Stimulated activated effector memory CD8-positive, alpha-beta T cell treated with anti-CD3 and anti-CD28 coated beads, Interleukin-12 subunit alpha, Interleukin-12 subunit beta, amount 100 ng/mL, for 72 hours (primary cell): ENCODE measurements around the gene CDK5RAP2.
A peak's percentile ranks its signal among the peaks of the same experiment; 100 is the strongest.

ENCODE experiments used
- ATAC-seq: fragments of 150-1000 bp; cut with Tn5 transposase; 2 replicates; pipeline ENCODE4 v1.10.0; 2021
- DNase-seq, 2 donors: peaks; one replicate each; pipeline ENCODE4 v3.0.0; 2021 to 2022; ENCODE audit warnings: low spot score in 2 of 2
- H3K27ac Mint-ChIP-seq: one replicate; pipeline ENCODE4 v1.8.0; 2022; ENCODE audit warnings: mild to moderate bottlenecking, mixed read lengths
- H3K36me3 Mint-ChIP-seq: one replicate; pipeline ENCODE4 v1.8.0; 2022; ENCODE audit warnings: mild to moderate bottlenecking, mixed read lengths
- H3K4me1 Mint-ChIP-seq: one replicate; pipeline ENCODE4 v1.8.0; 2022; ENCODE audit warnings: mixed read lengths
- H3K4me3 Mint-ChIP-seq: one replicate; pipeline ENCODE4 v1.8.0; 2022; ENCODE audit warnings: mild to moderate bottlenecking, mixed read lengths
- H3K9me3 Mint-ChIP-seq: one replicate; pipeline ENCODE4 v1.8.0; 2022; ENCODE audit warnings: mixed read lengths

CDK5RAP2 gene

GRCh38 chr9:120392245-120392644, 187.7 kb downstream of the CDK5RAP2 start:
- Mint-ChIP-seq H3K36me3 (peaks cover 77% of the 10 kb centered on the region), H3K27ac (peak overlapping the region; percentile 57)

GRCh38 chr9:120391691-120392090, 188.3 kb downstream of the CDK5RAP2 start:
- no peak for ATAC-seq
- no peak for DNase-seq
- Mint-ChIP-seq H3K9me3 (no peaks in the 10 kb centered on the region), H3K4me1 (peaks cover 30% of the 10 kb centered on the region), H3K27ac (no peak overlapping the region), H3K4me3 (no peak overlapping the region), H3K36me3 (peaks cover 71% of the 10 kb centered on the region)

More at GRCh38 chr9:120392245-120392644, 187.7 kb downstream of the CDK5RAP2 start:
- DNase-seq (no peak), ATAC-seq (no peak)
- Mint-ChIP-seq H3K4me1 (peaks cover 32% of the 10 kb centered on the region), H3K9me3 (no peaks in the 10 kb centered on the region), H3K4me3 (no peak overlapping the region)

- H3K36me3 Mint-ChIP-seq: peaks cover 64% of the 10 kb centered on the region
Measured at GRCh38 chr9:120390637-120391190, 189.3 kb downstream of the CDK5RAP2 start.

GRCh38 chr9:120389867-120390266, 190.1 kb downstream of the CDK5RAP2 start:
- Mint-ChIP-seq H3K9me3 (no peaks in the 10 kb centered on the region), H3K27ac (no peak overlapping the region), H3K36me3 (peaks cover 59% of the 10 kb centered on the region), H3K4me3 (no peak overlapping the region), H3K4me1 (peaks cover 22% of the 10 kb centered on the region)
- DNase-seq (no peak), ATAC-seq (no peak)

More at GRCh38 chr9:120390637-120391190, 189.3 kb downstream of the CDK5RAP2 start:
- Mint-ChIP-seq H3K4me3 (no peak overlapping the region), H3K4me1 (peaks cover 23% of the 10 kb centered on the region), H3K9me3 (no peaks in the 10 kb centered on the region), H3K27ac (no peak overlapping the region)
- DNase-seq (no peak), ATAC-seq (no peak)

GRCh38 chr9:120389300-120389699, 190.7 kb downstream of the CDK5RAP2 start:
- Mint-ChIP-seq H3K9me3 (no peaks in the 10 kb centered on the region), H3K4me1 (peaks cover 16% of the 10 kb centered on the region), H3K36me3 (peaks cover 53% of the 10 kb centered on the region), H3K4me3 (no peak overlapping the region), H3K27ac (no peak overlapping the region)
- ATAC-seq (no peak), DNase-seq (no peak)

- Mint-ChIP-seq H3K4me3 (no peak overlapping the region), H3K9me3 (no peaks in the 10 kb centered on the region), H3K4me1 (peaks cover 8% of the 10 kb centered on the region), H3K36me3 (peaks cover 42% of the 10 kb centered on the region), H3K27ac (no peak overlapping the region)
- ATAC-seq (no peak), DNase-seq (no peak)
Measured at GRCh38 chr9:120388003-120388855, 191.7 kb downstream of the CDK5RAP2 start.

GRCh38 chr9:120387257-120388002, 192.5 kb downstream of the CDK5RAP2 start:
- DNase-seq (no peak), ATAC-seq (no peak)
- Mint-ChIP-seq H3K27ac (no peak overlapping the region), H3K4me3 (no peak overlapping the region), H3K4me1 (peaks cover under 1% of the 10 kb centered on the region), H3K9me3 (no peaks in the 10 kb centered on the region), H3K36me3 (peaks cover 34% of the 10 kb centered on the region)

- peaks cover 32% of the 10 kb centered on the region for H3K36me3 Mint-ChIP-seq
- H3K4me3 Mint-ChIP-seq: no peak overlapping the region
- H3K9me3 Mint-ChIP-seq: no peaks in the 10 kb centered on the region
- peak overlapping the region; percentile 40 for H3K27ac Mint-ChIP-seq
- no peak for DNase-seq
- no peaks in the 10 kb centered on the region for H3K4me1 Mint-ChIP-seq
- no peak for ATAC-seq
Measured at GRCh38 chr9:120386390-120387131, 193.4 kb downstream of the CDK5RAP2 start.

GRCh38 chr9:120385606-120386389, 194.2 kb downstream of the CDK5RAP2 start:
- peak overlapping the region; percentile 52 for H3K27ac Mint-ChIP-seq
- DNase-seq (no peak), ATAC-seq (no peak)
- peaks cover 24% of the 10 kb centered on the region for H3K36me3 Mint-ChIP-seq
- H3K9me3 Mint-ChIP-seq: no peaks in the 10 kb centered on the region
- H3K4me3 Mint-ChIP-seq: no peak overlapping the region
- H3K4me1 Mint-ChIP-seq: no peaks in the 10 kb centered on the region

GRCh38 chr9:120384925-120385272, 195.1 kb downstream of the CDK5RAP2 start:
- ATAC-seq (no peak), DNase-seq (no peak)
- no peaks in the 10 kb centered on the region for H3K9me3 Mint-ChIP-seq
- no peak overlapping the region for H3K4me3 Mint-ChIP-seq
- no peaks in the 10 kb centered on the region for H3K4me1 Mint-ChIP-seq
- H3K27ac Mint-ChIP-seq: peak overlapping the region; percentile 52
- H3K36me3 Mint-ChIP-seq: peaks cover 15% of the 10 kb centered on the region

- no peak for ATAC-seq
- Mint-ChIP-seq H3K4me3 (no peak overlapping the region), H3K27ac (peak overlapping the region; percentile 52), H3K4me1 (no peaks in the 10 kb centered on the region), H3K36me3 (peaks cover 9% of the 10 kb centered on the region), H3K9me3 (no peaks in the 10 kb centered on the region)
- DNase-seq: no peak
Measured at GRCh38 chr9:120383999-120384924, 195.7 kb downstream of the CDK5RAP2 start.

- Mint-ChIP-seq H3K4me1 (no peaks in the 10 kb centered on the region), H3K9me3 (no peaks in the 10 kb centered on the region), H3K27ac (peak overlapping the region; percentile 26), H3K4me3 (no peak overlapping the region), H3K36me3 (peaks cover 2% of the 10 kb centered on the region)
- DNase-seq (no peak), ATAC-seq (no peak)
Measured at GRCh38 chr9:120383611-120383998, 196.4 kb downstream of the CDK5RAP2 start.

GRCh38 chr9:120382453-120382852, 197.5 kb downstream of the CDK5RAP2 start:
- ATAC-seq: no peak
- DNase-seq: no peak
- peak overlapping the region; percentile 46 for H3K27ac Mint-ChIP-seq
- no peak overlapping the region for H3K4me3 Mint-ChIP-seq
- no peaks in the 10 kb centered on the region for H3K4me1 Mint-ChIP-seq
- H3K9me3 Mint-ChIP-seq: no peaks in the 10 kb centered on the region
- H3K36me3 Mint-ChIP-seq: no peaks in the 10 kb centered on the region

GRCh38 chr9:120381839-120382238, 198.1 kb downstream of the CDK5RAP2 start:
- no peak overlapping the region for H3K4me3 Mint-ChIP-seq
- ATAC-seq: no peak
- no peaks in the 10 kb centered on the region for H3K4me1 Mint-ChIP-seq
- DNase-seq: no peak
- H3K36me3 Mint-ChIP-seq: no peaks in the 10 kb centered on the region
- no peaks in the 10 kb centered on the region for H3K9me3 Mint-ChIP-seq
- H3K27ac Mint-ChIP-seq: peak overlapping the region; percentile 46
